WI38 (cell line): Measurements from ENCODE around the gene BCAS3.

Experiments
- H3K4me3 ChIP-seq: 2 replicates; pipeline ENCODE4 v1.5.1; 2011; ENCODE audit warnings: low read depth, mild to moderate bottlenecking, control low read depth, low read length
- CTCF ChIP-seq: IDR thresholded peaks from 2 replicates; pipeline ENCODE4 v1.5.1; 2012; ENCODE audit warnings: low read depth, mild to moderate bottlenecking, control low read depth, low read length

Gene BCAS3

GRCh38 chr17:61291451-61292285 lies 614.0 kb downstream of the BCAS3 start:
- H3K4me3 ChIP-seq, result no peak overlapping the region
- TF ChIP-seq CTCF, result no peak

DNA sequence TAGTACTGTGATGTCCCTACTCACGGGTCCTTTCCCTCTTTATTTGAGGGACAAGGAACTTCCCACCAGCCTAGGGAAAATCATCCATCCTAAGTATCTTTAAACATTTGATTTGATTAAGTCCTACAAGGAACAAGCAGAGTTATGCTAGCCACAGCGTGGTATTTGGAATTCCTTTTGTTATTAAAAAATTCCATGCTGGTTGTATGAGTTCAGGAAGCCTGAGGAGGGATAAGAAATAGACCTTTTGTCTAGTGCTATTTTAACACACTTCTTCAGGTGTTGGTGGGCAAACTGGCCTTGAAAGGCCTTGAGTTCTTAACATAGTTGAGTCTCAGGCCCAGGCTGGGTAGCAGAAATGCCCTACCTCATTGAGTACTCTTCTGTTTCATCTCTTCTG lies 616.6 kb downstream of the BCAS3 start:
- no peak overlapping the region for H3K4me3 ChIP-seq
- TF ChIP-seq CTCF, result no peak

- no peak for TF ChIP-seq CTCF
- no peak overlapping the region for H3K4me3 ChIP-seq
Observed at GRCh38 chr17:61294777-61295176, 617.1 kb downstream of the BCAS3 start.

DNA sequence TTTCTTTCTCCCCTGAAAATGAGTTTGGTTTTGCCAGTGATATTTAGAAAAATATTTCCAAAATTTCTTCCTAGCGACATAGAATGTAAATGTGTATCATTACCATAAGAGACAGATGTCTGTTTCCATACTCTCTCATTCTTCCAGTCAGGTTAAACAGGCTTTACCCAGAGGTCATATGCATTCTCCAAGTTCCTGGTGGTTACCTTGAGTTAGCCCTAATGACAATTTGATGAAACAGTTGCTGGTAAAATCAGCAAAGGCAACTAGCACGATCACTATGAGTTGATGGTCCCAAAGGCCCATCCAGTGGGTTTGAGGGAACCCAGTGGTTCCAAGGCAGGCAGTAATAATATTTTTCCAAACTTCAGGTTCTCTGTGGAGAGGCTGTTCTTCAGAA lies 618.4 kb downstream of the BCAS3 start:
- TF ChIP-seq CTCF, result no peak
- H3K4me3 ChIP-seq, result no peak overlapping the region

- H3K4me3 ChIP-seq, result no peak overlapping the region
- TF ChIP-seq CTCF, result no peak
Observed at GRCh38 chr17:61299517-61300513, 622.2 kb downstream of the BCAS3 start.

GRCh38 chr17:61302953-61303816 lies 625.5 kb downstream of the BCAS3 start:
- no peak for TF ChIP-seq CTCF
- no peak overlapping the region for H3K4me3 ChIP-seq
